Tongue (tissue), 2 donors: ENCODE data around the gene C7orf57. TPM values are rescaled to one million over a fixed set of nuclear protein-coding genes. Genes with fewer than 3 reads are reported as not detected.
"Not testable (repeated sequence)": the region's sequence is repeated elsewhere in the genome, so short reads cannot be mapped to it uniquely, and the experiment has no call there.

Source experiments
- DNase-seq: peaks from one replicate; pipeline ENCODE4 v3.0.0-alpha.2; 2015
- total RNA-seq: library from RNA; depleted of rRNA; stranded (reverse); fragments of >200 nt; gene quantifications from one replicate; pipeline ENCODE4 v1.2.3, GENCODE V29; 2014

C7orf57 gene
- total RNA-seq, 1 donor from 2014 or later = not detected

GRCh38 chr7:48035967-48036478, 680 bp downstream of the C7orf57 start:
- peak; percentile 54 for DNase-seq

GRCh38 chr7:48038815-48039506, 3.6 kb downstream of the C7orf57 start:
- DNase-seq = no peak

GRCh38 chr7:48040944-48041652, 5.8 kb downstream of the C7orf57 start:
- no peak for DNase-seq

- no peak for DNase-seq
These were observed 6.3 kb downstream of the C7orf57 start for GRCh38 chr7:48041653-48041970.

GRCh38 chr7:48042216-48042615, 6.9 kb downstream of the C7orf57 start:
- DNase-seq = no peak

- DNase-seq = no peak
These were observed 7.3 kb downstream of the C7orf57 start for GRCh38 chr7:48042636-48043035.

- no peak for DNase-seq
These were observed 9.9 kb downstream of the C7orf57 start for GRCh38 chr7:48045195-48045765.

- no peak for DNase-seq
These were observed 11.1 kb downstream of the C7orf57 start for GRCh38 chr7:48046458-48046857.

- no peak for DNase-seq
These were observed 12.8 kb downstream of the C7orf57 start for GRCh38 chr7:48048113-48048512.

- DNase-seq = no peak
These were observed 14.5 kb downstream of the C7orf57 start for GRCh38 chr7:48049850-48050249.

GRCh38 chr7:48052748-48053147, 17.4 kb downstream of the C7orf57 start:
- DNase-seq = no peak

GRCh38 chr7:48053736-48054135, 18.4 kb downstream of the C7orf57 start:
- no peak for DNase-seq

- no peak for DNase-seq
These were observed 23.6 kb downstream of the C7orf57 start for GRCh38 chr7:48058990-48059389.

GRCh38 chr7:48059706-48060105, 24.4 kb downstream of the C7orf57 start:
- DNase-seq = no peak

GRCh38 chr7:48063985-48064384, 28.6 kb downstream of the C7orf57 start:
- DNase-seq = no peak

GRCh38 chr7:48067475-48067874, 32.1 kb downstream of the C7orf57 start:
- DNase-seq = no peak

- DNase-seq = no peak
These were observed 38.9 kb downstream of the C7orf57 start for GRCh38 chr7:48074204-48074654.

GRCh38 chr7:48077423-48077822, 42.1 kb downstream of the C7orf57 start:
- no peak for DNase-seq

- peak; percentile 25 for DNase-seq
These were observed 43.1 kb downstream of the C7orf57 start for GRCh38 chr7:48078470-48078869.

- not testable (repeated sequence) for DNase-seq
These were observed 47.0 kb downstream of the C7orf57 start for GRCh38 chr7:48082378-48082777.

GRCh38 chr7:48083114-48083830, 47.9 kb downstream of the C7orf57 start:
- DNase-seq = no peak

- peak; percentile 13 for DNase-seq
These were observed 49.5 kb downstream of the C7orf57 start for GRCh38 chr7:48084727-48085432.
